ENCODE measurements around the gene KRT25. TPM values are rescaled to one million over a fixed set of nuclear protein-coding genes. Genes with fewer than 3 reads are reported as not detected.

Gene KRT25
- total RNA-seq, 1 experiment from 2014 or later: not detected

DNA sequence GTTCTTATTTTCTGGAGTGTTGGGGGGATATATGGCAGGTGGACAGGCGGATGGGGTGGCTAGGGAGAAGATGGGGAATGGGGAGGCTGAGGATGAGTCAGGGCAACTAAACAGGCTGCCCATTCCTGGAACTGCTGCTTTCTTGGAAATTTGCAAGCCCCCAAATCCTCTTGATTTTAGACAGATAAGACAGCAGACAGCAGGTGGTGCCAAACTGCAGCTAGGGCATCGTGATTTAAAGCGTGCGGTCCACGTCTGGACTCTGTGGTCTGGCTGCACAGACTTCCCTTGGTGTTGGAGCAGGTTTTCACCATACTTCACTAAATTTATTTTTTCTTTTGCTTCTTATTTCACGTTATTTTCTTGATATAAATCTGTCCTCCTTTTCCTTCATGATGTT, 40.7 kb downstream of the KRT25 start:
- H3K9me3 Mint-ChIP-seq: peaks cover 5% of the 10 kb centered on the region; the same call in 1 of the 2 replicates
- H3K27ac Mint-ChIP-seq: no peak overlapping the region
- no peak overlapping the region for H3K4me3 Mint-ChIP-seq
- no peak for ATAC-seq
- H3K27me3 Mint-ChIP-seq (ENCODE audit: low read depth): no peaks in the 10 kb centered on the region
- no peaks in the 10 kb centered on the region for H3K36me3 Mint-ChIP-seq
- H3K4me1 Mint-ChIP-seq: no peaks in the 10 kb centered on the region
- POLR2A ChIA-PET: no interaction called here
- DNase-seq (ENCODE audit: low spot score): no peak
- TF ChIP-seq, protein P1, sequence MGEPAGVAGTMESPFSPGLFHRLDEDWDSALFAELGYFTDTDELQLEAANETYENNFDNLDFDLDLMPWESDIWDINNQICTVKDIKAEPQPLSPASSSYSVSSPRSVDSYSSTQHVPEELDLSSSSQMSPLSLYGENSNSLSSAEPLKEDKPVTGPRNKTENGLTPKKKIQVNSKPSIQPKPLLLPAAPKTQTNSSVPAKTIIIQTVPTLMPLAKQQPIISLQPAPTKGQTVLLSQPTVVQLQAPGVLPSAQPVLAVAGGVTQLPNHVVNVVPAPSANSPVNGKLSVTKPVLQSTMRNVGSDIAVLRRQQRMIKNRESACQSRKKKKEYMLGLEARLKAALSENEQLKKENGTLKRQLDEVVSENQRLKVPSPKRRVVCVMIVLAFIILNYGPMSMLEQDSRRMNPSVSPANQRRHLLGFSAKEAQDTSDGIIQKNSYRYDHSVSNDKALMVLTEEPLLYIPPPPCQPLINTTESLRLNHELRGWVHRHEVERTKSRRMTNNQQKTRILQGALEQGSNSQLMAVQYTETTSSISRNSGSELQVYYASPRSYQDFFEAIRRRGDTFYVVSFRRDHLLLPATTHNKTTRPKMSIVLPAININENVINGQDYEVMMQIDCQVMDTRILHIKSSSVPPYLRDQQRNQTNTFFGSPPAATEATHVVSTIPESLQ (CRISPR knock-in tag; IDR thresholded peaks at IDR 0.05): no peak
- TF ChIP-seq TCF7 (CRISPR knock-in tag; IDR thresholded peaks at IDR 0.05; ENCODE audit: low read depth): no peak
- no peak for TF ChIP-seq CREB1 (CRISPR knock-in tag; IDR thresholded peaks at IDR 0.05)
- no peak for TF ChIP-seq TEAD1 (CRISPR knock-in tag; IDR thresholded peaks at IDR 0.05)
- TF ChIP-seq ZNF317 (CRISPR knock-in tag; IDR thresholded peaks at IDR 0.05; ENCODE audit: borderline replicate concordance, low read depth): no peak
- TF ChIP-seq NFYB (CRISPR knock-in tag; conservative IDR thresholded peaks at IDR 0.05; ENCODE audit: low read depth): no peak
- TF ChIP-seq SP1 (CRISPR knock-in tag; conservative IDR thresholded peaks at IDR 0.05): no peak
- TF ChIP-seq PRDM15 (CRISPR knock-in tag; IDR thresholded peaks at IDR 0.05): no peak
- TF ChIP-seq, protein P2, sequence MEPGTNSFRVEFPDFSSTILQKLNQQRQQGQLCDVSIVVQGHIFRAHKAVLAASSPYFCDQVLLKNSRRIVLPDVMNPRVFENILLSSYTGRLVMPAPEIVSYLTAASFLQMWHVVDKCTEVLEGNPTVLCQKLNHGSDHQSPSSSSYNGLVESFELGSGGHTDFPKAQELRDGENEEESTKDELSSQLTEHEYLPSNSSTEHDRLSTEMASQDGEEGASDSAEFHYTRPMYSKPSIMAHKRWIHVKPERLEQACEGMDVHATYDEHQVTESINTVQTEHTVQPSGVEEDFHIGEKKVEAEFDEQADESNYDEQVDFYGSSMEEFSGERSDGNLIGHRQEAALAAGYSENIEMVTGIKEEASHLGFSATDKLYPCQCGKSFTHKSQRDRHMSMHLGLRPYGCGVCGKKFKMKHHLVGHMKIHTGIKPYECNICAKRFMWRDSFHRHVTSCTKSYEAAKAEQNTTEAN (CRISPR knock-in tag; IDR thresholded peaks at IDR 0.05): no peak
- TF ChIP-seq FOXJ3 (CRISPR knock-in tag; IDR thresholded peaks at IDR 0.05; ENCODE audit: borderline replicate concordance): no peak
- no peak for TF ChIP-seq ARID4B (CRISPR knock-in tag; IDR thresholded peaks at IDR 0.05; ENCODE audit: borderline replicate concordance)
- no peak for TF ChIP-seq SOX15 (CRISPR knock-in tag; IDR thresholded peaks at IDR 0.05)
- no peak for TF ChIP-seq ETV6 (CRISPR knock-in tag; IDR thresholded peaks at IDR 0.05)
- TF ChIP-seq ZBTB21 (CRISPR knock-in tag; IDR thresholded peaks at IDR 0.05; ENCODE audit: borderline replicate concordance): no peak
- no peak for TF ChIP-seq IRF2 (CRISPR knock-in tag; IDR thresholded peaks at IDR 0.05; ENCODE audit: borderline replicate concordance, low read depth)
- TF ChIP-seq ZNF219 (CRISPR knock-in tag; IDR thresholded peaks at IDR 0.05; ENCODE audit: borderline replicate concordance): no peak
- CTCF ChIA-PET: no interaction called here
